Pancreas (tissue), 10 donors: ENCODE results near the gene NLGN2. TPM values are rescaled to one million over a fixed set of nuclear protein-coding genes. Genes with fewer than 3 reads are reported as not detected.

Experiments
- ATAC-seq, 4 donors: fragments of 200-7000 bp; cut with Tn5 transposase; one replicate each; pipeline versions ENCODE4 v1.8.0 to v1.9.1; 2020; ENCODE audit warnings: mild to moderate bottlenecking in 4 of 4, moderate library complexity in 4 of 4
- DNase-seq, 6 donors: peaks; one replicate each; pipeline ENCODE4 v3.0.0-alpha.2; 2020
- FAIRE-seq: peaks from 2 replicates; lab custom pipeline; 2012; peaks lifted over from hg19 to GRCh38; lab: Jason Lieb, UNC
- H3K27ac ChIP-seq, 4 donors: fragments of 200-600 bp; sonication (generic); 1 replicate in 3 of 4; 2 replicates in 1 of 4; pipeline versions ENCODE4 v1.5.0 to v1.8.0; 2020
- H3K27me3 ChIP-seq, 4 donors: fragments of 200-600 bp; one replicate each; pipeline ENCODE4 v1.8.0; 2021
- H3K36me3 ChIP-seq, 3 donors: fragments of 200-600 bp; sonication (generic) in 1 of 3; one replicate each; pipeline versions ENCODE4 v1.5.0 to v1.8.0; 2020 to 2021
- H3K4me1 ChIP-seq, 3 donors: fragments of 200-600 bp; one replicate each; pipeline ENCODE4 v1.8.0; 2021
- H3K4me3 ChIP-seq, 4 donors: fragments of 200-600 bp; sonication (generic) in 2 of 4; one replicate each; pipeline versions ENCODE4 v1.5.0 to v1.8.0; 2020 to 2021
- H3K9me3 ChIP-seq, 4 donors: fragments of 200-600 bp; one replicate each; pipeline ENCODE4 v1.8.0; 2021
- CTCF ChIP-seq, 4 donors: fragments of 200-600 bp; sonication (generic) in 3 of 4; IDR thresholded peaks; one replicate each; pipeline versions ENCODE4 v1.5.0 to v1.8.0; 2021; ENCODE audit warnings: antibody characterized with exemption in 4 of 4
- WGBS, 2 donors: extraction: QIAGEN DNeasy Blood & Tissue Kit; methylation state at CpG; one replicate each; pipeline ENCODE4 v1.1.7; 2013; 5-methylcytosine and 5-hydroxymethylcytosine counted together
- intact Hi-C, 3 donors: fragments of 100-400 bp; cut with DNase I; formaldehyde crosslinking; loops; one replicate each; pipeline versions ENCODE4 v1.11.1 to v1.14.2; 2022
- polyA plus RNA-seq, 2 donors: library from polyadenylated mRNA; stranded (reverse); fragments of 200-250 nt; gene quantifications; one replicate each; pipeline ENCODE4 v1.2.3, GENCODE V29; 2013
- total RNA-seq, 6 donors: library from RNA; stranded (reverse); fragmentation: NEBNext Ultra II Directional in 4 of 6; extraction: Animal tissue kit (Norgen Biotek cat#: 25700) in 4 of 6; gene quantifications; one replicate each; pipeline versions ENCODE4 v1.2.1 to v1.2.4, GENCODE V29; 2021 to 2023
- donor health status: healthy with polysubstance abuse.
- donor health status: DM: no; HTN: no; CAD: no; lungs with moderate emphysema.
- donor health status: DM: no; HTN: no; CAD: no.
- donor health status: control.
- donor health status: control.
- donor health status: Bipolar disorder and iron deficiency.
- donor health status: DM: yes; HTN: yes; CAD: no.
- donor health status: DM: no; HTN: no; CAD: no.
- donor health status: DM: no; HTN: no; CAD: no.
- donor health status: DM: yes; HTN: yes; CAD: no.

The NLGN2 gene
- total and polyA plus RNA-seq, 8 donors: 2.9 to 13.7 (median 5.4) TPM

GRCh38 chr17:7396147-7396546 is 11.5 kb upstream of the NLGN2 start:
- Histone ChIP-seq H3K27ac (no peak overlapping the region), H3K36me3 (no peaks in the 10 kb centered on the region), H3K9me3 (no peaks in the 10 kb centered on the region), H3K27me3 (no peaks in the 10 kb centered on the region), H3K4me3 (no peak overlapping the region), H3K4me1 (peaks cover 0 to 9% (median 0%) of the 10 kb centered on the region in 3 donors)
- intact Hi-C loops: no loop called here
- DNase-seq (peak in 1 of 6 donors; percentile 11), FAIRE-seq (no peak), ATAC-seq (no peak)
- 93 to 95% methylated on average over 4 of the region's 4 CpGs for WGBS, 2 donors
- no peak for TF ChIP-seq CTCF (IDR thresholded peaks at IDR 0.05)

- no peak for FAIRE-seq
- WGBS, 2 donors: 79 to 81% methylated on average over 2 of the region's 2 CpGs
- ATAC-seq: no peak
- intact Hi-C loops: no loop called here
- Histone ChIP-seq H3K4me3 (no peak overlapping the region), H3K27me3 (no peaks in the 10 kb centered on the region), H3K9me3 (no peaks in the 10 kb centered on the region), H3K36me3 (no peaks in the 10 kb centered on the region), H3K4me1 (peaks cover 2 to 18% (median 8%) of the 10 kb centered on the region in 3 donors), H3K27ac (no peak overlapping the region)
- DNase-seq: no peak
- no peak for TF ChIP-seq CTCF (IDR thresholded peaks at IDR 0.05)
Observed at GRCh38 chr17:7398612-7399011, 9.0 kb upstream of the NLGN2 start.

GRCh38 chr17:7403043-7403726 is 4.5 kb upstream of the NLGN2 start:
- 8 to 10% methylated on average over 15 to 16 of the region's 16 CpGs for WGBS, 2 donors
- Histone ChIP-seq H3K36me3 (no peaks in the 10 kb centered on the region), H3K4me1 (peaks cover 2 to 10% (median 8%) of the 10 kb centered on the region in 3 donors), H3K27ac (peak overlapping the region; percentile 70 to 88 (median 85)), H3K27me3 (no peaks in the 10 kb centered on the region), H3K9me3 (no peaks in the 10 kb centered on the region), H3K4me3 (peak overlapping the region; percentile 39 to 69 (median 58))
- no peak for TF ChIP-seq CTCF (IDR thresholded peaks at IDR 0.05)
- no peak for FAIRE-seq
- ATAC-seq: peak; percentile 0 to 5 (median 2)
- peak in 5 of 6 donors; percentile 50 to 77 (median 66) for DNase-seq
- intact Hi-C loops: no loop called here

GRCh38 chr17:7403727-7403976 is 4.0 kb upstream of the NLGN2 start:
- 0 to 1% methylated on average over 10 to 13 of the region's 13 CpGs for WGBS, 2 donors
- FAIRE-seq: no peak
- no peak for DNase-seq
- no peaks in the 10 kb centered on the region for H3K36me3 ChIP-seq
- no peak for TF ChIP-seq CTCF (IDR thresholded peaks at IDR 0.05)
- H3K4me1 ChIP-seq: peaks cover 2 to 10% (median 8%) of the 10 kb centered on the region in 3 donors
- H3K4me3 ChIP-seq: peak overlapping the region; percentile 39 to 69 (median 58)
- H3K9me3 ChIP-seq: no peaks in the 10 kb centered on the region
- intact Hi-C loops: no loop called here
- peak; percentile 38 to 56 (median 51) for ATAC-seq
- H3K27me3 ChIP-seq: no peaks in the 10 kb centered on the region
- peak overlapping the region; percentile 70 to 88 (median 85) for H3K27ac ChIP-seq
